Activated CD8-positive, alpha-beta memory T cell treated with anti-CD3 and anti-CD28 coated beads for 4 hours (primary cell): ENCODE results near the gene UNC93A.
"Not testable (repeated sequence)": the region's sequence is repeated elsewhere in the genome, so short reads cannot be mapped to it uniquely, and the experiment has no call there.

ENCODE experiments used
- DNase-seq, 2 donors: peaks; one replicate each; pipeline ENCODE4 v3.0.0-alpha.2; 2020; ENCODE audit warnings: low read depth in 2 of 2

Gene UNC93A

DNA sequence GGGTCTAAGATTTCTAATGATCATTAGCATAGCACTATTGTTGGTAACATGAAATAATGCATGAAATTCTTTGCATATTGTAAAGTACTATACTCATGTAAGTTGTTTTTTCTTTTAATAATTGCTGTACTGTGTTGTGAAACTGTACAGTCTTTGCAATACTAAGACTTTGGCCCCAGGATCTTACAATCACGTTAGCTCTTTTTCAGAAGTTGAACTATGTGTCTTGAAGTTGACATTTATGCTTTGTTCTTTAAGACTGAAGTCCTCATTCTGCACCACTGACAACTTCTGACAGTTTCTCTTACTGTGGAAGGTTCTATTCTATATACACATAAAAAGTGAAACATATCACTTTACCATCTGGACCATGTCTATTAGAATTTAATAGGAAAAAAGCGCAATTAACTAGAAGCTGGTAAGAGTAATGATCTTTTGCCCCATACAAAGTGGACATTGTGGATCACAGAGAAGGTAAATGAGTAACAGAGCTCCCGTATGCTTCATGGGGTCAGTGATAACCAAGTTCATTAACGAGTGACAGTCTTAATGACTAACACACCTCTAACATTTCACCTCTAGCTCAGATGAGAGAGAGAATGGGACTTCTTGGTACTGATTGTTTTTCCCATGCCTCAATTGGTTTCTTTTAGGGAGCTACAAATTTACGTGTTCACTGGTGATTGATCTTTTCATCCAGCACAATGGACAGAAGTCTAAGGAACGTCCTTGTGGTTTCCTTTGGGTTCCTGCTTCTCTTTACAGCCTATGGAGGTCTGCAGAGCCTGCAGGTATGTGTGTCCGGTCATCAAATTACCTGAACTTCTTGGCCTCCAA, at the start of gene UNC93A:
Gene UNC93A, plus strand, starts transcription at position 530 of the 837 bp plus-strand sequence. Its CDS starts 175 bp downstream, at position 705.
- DNase-seq: no peak

DNA sequence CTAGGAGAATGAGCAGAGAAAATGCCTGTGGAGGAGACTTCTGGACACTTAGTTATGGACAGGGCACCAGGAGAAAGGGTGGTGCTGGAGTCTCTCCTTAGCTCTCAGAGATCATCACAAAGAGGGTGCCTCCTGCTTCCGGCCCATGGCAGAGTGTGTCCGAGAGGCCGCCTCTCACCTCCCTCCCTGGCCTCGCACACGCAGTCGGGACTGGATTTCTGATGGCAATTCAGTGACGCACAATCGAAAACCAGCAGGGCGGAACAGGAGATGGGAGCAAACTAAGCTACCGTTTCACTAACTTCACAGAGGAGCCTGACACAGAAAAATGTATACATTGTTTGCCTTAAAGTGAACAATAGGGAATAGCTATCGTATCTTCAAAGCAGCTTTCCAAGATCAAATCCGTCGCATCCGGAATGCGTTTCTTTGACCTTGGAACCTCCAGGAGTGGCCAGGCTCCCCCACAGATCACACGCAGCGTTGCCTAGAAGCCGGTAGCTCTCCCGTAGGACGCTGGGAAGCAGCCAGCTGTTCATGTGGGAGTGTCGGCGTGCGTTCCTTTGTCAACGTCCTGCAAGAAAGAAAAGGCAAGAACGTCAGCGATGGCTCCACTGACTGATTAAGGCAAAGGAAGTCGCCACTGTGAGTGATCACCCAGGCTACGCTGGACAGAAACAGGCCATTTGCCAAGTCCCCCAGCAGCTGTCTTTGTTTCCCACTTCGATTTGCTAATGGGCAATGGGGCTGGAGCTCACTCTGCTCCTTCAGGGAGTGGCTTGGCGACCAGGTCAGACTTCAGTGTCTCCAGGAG, 49.6 kb upstream of the UNC93A start:
- not testable (repeated sequence) for DNase-seq

GRCh38 chr6:167242135-167242506, 49.0 kb upstream of the UNC93A start:
- not testable (repeated sequence) for DNase-seq

DNA sequence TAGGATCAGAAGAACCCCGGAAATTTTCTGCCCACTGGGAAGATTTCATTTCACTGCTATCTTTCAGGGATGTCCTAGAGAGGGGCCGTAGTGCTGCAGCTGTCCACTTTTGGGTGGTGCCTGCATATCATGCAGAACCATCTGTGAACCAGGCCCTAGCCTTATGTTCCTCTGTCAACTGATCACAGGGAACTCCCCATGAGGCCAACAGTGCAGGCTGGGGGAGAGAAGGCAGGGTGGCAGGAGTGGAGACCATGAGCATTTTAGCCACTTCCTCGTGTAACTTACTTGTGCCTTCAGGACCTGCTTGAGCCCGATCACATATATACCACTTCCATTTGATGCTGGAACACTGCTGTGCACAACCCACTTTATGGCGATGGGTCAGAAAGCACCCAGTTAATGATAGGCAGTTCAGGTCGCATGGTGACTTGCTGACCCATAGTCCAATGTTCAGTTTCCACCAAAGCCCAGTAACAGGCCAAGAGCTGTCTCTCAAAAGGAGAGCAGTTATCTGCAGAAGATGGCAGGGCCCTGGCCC, 48.5 kb upstream of the UNC93A start:
- DNase-seq: not testable (repeated sequence)

- no peak for DNase-seq
Measured at GRCh38 chr6:167244064-167244960, 46.8 kb upstream of the UNC93A start.

DNA sequence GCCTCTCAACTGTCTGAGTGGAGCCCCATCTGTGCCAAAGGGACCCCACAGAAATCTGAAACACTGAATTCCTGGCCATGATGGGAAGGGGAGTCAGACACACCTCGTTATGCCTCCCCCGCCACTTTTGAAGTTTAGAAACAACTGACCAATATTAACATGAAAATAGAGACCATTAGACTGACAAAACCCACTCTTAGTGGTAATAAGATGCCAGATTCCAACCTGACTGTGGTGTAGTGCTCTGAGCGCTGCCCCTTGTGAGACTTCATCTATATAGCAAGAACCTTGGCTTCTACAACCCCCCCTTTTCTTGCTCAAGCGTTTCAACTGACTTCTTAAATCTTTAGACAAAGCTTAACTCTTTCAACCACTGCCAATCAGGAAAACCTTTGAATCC, 46.1 kb upstream of the UNC93A start:
- DNase-seq: no peak

- no peak for DNase-seq
Measured at GRCh38 chr6:167245591-167245990, 45.5 kb upstream of the UNC93A start.

- no peak for DNase-seq
Measured at GRCh38 chr6:167247814-167248595, 43.1 kb upstream of the UNC93A start.

- not testable (repeated sequence) for DNase-seq
Measured at GRCh38 chr6:167248878-167249455, 42.1 kb upstream of the UNC93A start.

DNA sequence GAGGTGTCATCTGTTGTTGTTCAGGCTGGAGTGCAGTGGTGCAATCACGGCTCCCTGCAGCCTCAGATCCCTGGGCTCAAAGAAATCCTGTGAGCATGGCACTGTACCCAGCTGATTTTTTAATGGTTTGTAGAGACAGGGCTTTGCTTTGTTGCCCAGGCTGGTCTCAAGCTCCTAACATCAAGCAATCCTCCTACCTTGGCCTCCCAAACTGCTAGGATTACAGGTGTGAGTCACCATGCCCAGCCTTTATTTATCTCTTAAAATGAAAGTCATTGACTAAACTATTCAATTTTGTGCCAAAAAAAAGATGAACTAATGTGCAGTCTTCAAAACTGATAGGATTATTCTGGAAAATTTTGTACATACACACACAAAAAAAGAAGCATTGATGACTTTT, 38.8 kb upstream of the UNC93A start:
- DNase-seq: no peak

DNA sequence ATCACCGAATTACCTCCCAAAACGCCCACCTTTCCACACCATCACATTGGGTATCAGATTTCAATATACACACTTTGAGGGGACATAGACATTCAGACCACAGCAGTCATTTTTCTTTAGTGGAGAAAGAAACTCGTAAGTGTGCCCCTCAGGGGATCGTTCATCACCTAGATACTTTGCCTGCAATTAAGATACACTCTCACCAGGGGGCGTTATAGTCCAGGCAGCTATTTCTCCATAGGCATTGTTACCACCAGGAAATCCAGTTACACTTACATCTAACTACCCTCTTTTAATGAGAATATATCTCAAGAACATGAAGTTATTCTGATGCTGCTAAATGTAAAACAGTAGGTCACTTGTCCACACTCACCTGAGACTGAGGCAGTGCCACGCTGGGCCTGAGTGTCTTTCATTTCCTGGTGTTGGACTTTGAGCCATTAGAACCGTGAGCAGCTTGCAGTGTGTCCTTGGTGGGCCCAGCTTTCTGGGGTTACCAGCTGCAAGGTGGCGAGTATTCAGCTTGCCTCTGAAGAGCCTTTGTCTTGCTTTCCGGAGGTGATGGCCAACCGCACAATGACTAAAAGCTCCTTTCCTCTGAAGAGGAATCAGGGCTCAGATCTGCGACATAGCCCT, 35.1 kb upstream of the UNC93A start:
- no peak for DNase-seq

GRCh38 chr6:167258646-167259045, 32.5 kb upstream of the UNC93A start:
- DNase-seq: no peak

DNA sequence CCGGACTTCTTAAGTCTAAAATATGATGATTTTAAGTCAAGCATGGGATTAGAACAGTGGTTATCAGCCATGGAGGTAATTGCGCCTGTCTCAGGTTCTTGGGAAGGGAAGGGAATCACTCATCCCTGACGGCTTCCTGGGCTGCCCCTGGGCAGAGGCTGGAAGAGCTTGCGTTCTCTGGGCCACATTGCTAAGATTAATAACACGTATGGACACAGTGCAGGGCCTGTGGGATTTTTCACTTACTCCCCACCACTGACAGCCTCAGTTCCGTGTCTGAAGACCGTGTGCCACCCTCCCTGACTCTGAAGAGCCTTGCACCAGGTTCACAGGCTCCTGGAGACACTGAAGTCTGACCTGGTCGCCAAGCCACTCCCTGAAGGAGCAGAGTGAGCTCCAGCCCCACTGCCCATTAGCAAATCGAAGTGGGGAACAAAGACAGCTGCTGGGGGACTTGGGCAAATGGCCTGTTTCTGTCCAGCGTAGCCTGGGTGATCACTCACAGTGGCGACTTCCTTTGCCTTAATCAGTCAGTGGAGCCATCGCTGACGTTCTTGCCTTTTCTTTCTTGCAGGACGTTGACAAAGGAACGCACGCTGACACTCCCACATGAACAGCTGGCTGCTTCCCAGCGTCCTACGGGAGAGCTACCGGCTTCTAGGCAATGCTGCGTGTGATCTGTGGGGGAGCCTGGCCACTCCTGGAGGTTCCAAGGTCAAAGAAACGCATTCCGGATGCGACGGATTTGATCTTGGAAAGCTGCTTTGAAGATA, 24.9 kb upstream of the UNC93A start:
- DNase-seq: not testable (repeated sequence)

GRCh38 chr6:167266830-167267555, 24.1 kb upstream of the UNC93A start:
- no peak for DNase-seq

GRCh38 chr6:167267556-167267898, 23.6 kb upstream of the UNC93A start:
- DNase-seq: not testable (repeated sequence)

- DNase-seq: no peak
Measured at GRCh38 chr6:167267921-167268401, 23.2 kb upstream of the UNC93A start.

DNA sequence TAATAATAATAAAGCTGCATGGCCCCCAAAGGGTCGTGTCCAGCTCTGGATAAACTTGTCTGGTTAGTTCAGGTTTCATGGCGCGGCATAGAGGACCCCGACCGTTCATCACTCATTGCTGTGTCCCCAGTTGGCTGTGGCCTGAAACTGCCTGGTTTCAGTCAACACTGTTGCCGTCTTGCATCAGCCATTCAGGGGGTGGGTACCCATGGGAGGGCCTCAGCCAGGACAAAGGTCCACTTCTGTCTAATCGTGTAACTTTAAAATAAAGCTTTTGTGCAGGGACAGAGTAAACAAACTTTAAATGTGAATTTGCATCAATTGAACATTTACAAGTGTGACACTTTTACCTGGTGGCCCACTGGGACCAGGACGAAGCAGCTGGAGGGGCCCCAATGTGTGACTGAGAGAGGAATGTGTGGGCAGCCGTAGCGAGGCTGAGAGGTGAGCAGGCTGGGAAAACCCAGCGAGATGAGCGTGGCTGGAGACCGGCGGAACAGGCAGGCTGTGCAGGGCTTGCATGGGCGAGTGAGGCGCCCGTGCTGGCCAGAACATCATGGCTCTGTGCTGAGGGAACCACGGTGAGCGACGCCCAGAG, 22.3 kb upstream of the UNC93A start:
- no peak for DNase-seq
